SK-N-SH treated with all-trans-retinoic acid at 6 μM for 48 hours (cell line): ENCODE results near the gene ZNF500.

Source experiments
- BACH2 ChIP-seq: fragments of 250-450 bp; sonication (Bioruptor Pico); IDR thresholded peaks from 2 replicates; pipeline ENCODE4 v1.9.0; 2021; ENCODE audit warnings: mild to moderate bottlenecking, borderline replicate concordance
- CREB5 ChIP-seq: fragments of 250-450 bp; sonication (Bioruptor Pico); IDR thresholded peaks from 2 replicates; pipeline ENCODE4 v1.5.1; 2020; ENCODE audit warnings: low read depth, mild to moderate bottlenecking, moderate library complexity
- CSRNP3 ChIP-seq: fragments of 250-450 bp; sonication (Bioruptor Pico); IDR thresholded peaks from 2 replicates; pipeline ENCODE4 v1.5.1; 2021; ENCODE audit warnings: mild to moderate bottlenecking, moderate library complexity
- ISL1 ChIP-seq: fragments of 250-450 bp; sonication (Bioruptor Pico); IDR thresholded peaks from 2 replicates; pipeline ENCODE4 v2.1.2; 2022; ENCODE audit warnings: mild to moderate bottlenecking, moderate library complexity
- PATZ1 ChIP-seq: fragments of 250-450 bp; sonication (Bioruptor Pico); IDR thresholded peaks from 2 replicates; pipeline ENCODE4 v1.8.0; 2020; ENCODE audit warnings: mild to moderate bottlenecking, moderate library complexity, borderline replicate concordance
- POU6F1 ChIP-seq: fragments of 250-450 bp; sonication (Bioruptor Pico); IDR thresholded peaks from 2 replicates; pipeline ENCODE4 v1.8.0; 2021; ENCODE audit warnings: low read depth, mild to moderate bottlenecking, moderate library complexity, borderline replicate concordance
- TSHZ2 ChIP-seq: fragments of 250-450 bp; sonication (Bioruptor Pico); IDR thresholded peaks from 2 replicates; pipeline ENCODE4 v1.5.0; 2020; ENCODE audit warnings: mild to moderate bottlenecking, moderate library complexity
- ZC3H10 ChIP-seq: fragments of 250-450 bp; sonication (Bioruptor Pico); IDR thresholded peaks from 2 replicates; pipeline ENCODE4 v1.5.1; 2021; ENCODE audit warnings: mild to moderate bottlenecking, moderate library complexity
- ZFP3 ChIP-seq: fragments of 250-450 bp; sonication (Bioruptor Pico); IDR thresholded peaks from 2 replicates; pipeline ENCODE4 v1.5.0; 2020; ENCODE audit warnings: mild to moderate bottlenecking, moderate library complexity
- ZFP30 ChIP-seq: fragments of 450-650 bp; formaldehyde crosslinking; IDR thresholded peaks from 2 replicates; pipeline ENCODE4 v1.5.0; 2022; ENCODE audit warnings: mild to moderate bottlenecking, moderate library complexity
- ZNF565 ChIP-seq: fragments of 450-650 bp; formaldehyde crosslinking; conservative IDR thresholded peaks from 2 replicates; pipeline ENCODE4 v1.5.0; 2020; ENCODE audit warnings: low read depth, mild to moderate bottlenecking, moderate library complexity
- ZNF70 ChIP-seq: fragments of 450-650 bp; formaldehyde crosslinking; IDR thresholded peaks from 2 replicates; pipeline ENCODE4 v1.5.0; 2020; ENCODE audit warnings: mild to moderate bottlenecking, moderate library complexity
- ZNF8 ChIP-seq: fragments of 450-650 bp; formaldehyde crosslinking; IDR thresholded peaks from 2 replicates; pipeline ENCODE4 v1.5.0; 2020; ENCODE audit warnings: mild to moderate bottlenecking, moderate library complexity

GRCh38 chr16:4752351-4753100 lies 14.4 kb downstream of the ZNF500 start:
- TF ChIP-seq CSRNP3 (CRISPR knock-in tag) (no peak), ZFP30 (CRISPR knock-in tag) (no peak), POU6F1 (CRISPR knock-in tag) (no peak), BACH2 (CRISPR knock-in tag) (no peak), ZNF565 (CRISPR knock-in tag) (no peak), ZNF8 (CRISPR knock-in tag) (no peak), ZNF70 (CRISPR knock-in tag) (no peak), TSHZ2 (no peak), PATZ1 (CRISPR knock-in tag) (no peak), ZFP3 (CRISPR knock-in tag) (no peak), ZC3H10 (CRISPR knock-in tag) (no peak), CREB5 (CRISPR knock-in tag) (no peak), ISL1 (CRISPR knock-in tag) (no peak)
